ENCODE results near the gene HTR2C. TPM values are rescaled to one million over a fixed set of nuclear protein-coding genes. Genes with fewer than 3 reads are reported as not detected.

Gene HTR2C
- total and polyA plus RNA-seq, 10 donors: not detected

GRCh38 chrX:114774691-114775090 lies 190.8 kb downstream of the HTR2C start:
- Histone ChIP-seq H3K27ac (no peak overlapping the region), H3K4me3 (no peak overlapping the region), H3K27me3 (replicated peaks in 1 of 7) (no peaks in the 10 kb centered on the region), H3K36me3 (no peaks in the 10 kb centered on the region), H3K9me3 (peaks cover 0 to 12% (median 1%) of the 10 kb centered on the region in 8 donors), H3K4me1 (no peaks in the 10 kb centered on the region)
- 50 to 82% (median 65%) methylated on average over 1 of the region's 1 CpG for WGBS, 5 donors
- DNase-seq: no peak
- TF ChIP-seq POLR2AphosphoS5 (IDR thresholded peaks at IDR 0.05) (no peak), POLR2A (IDR thresholded peaks at IDR 0.05) (no peak), CTCF (IDR thresholded peaks at IDR 0.05 in 8 of 11, conservative IDR thresholded peaks at IDR 0.05 in 3 of 11) (no peak)
- intact Hi-C loops (cut with DNase I; ENCODE audit: low total_unique reads): no loop called here

GRCh38 chrX:114782925-114783324 lies 199.0 kb downstream of the HTR2C start:
- no peak overlapping the region for H3K27ac ChIP-seq
- no peaks in the 10 kb centered on the region for H3K4me1 ChIP-seq
- H3K9me3 ChIP-seq: peaks cover 0 to 35% (median 6%) of the 10 kb centered on the region in 8 donors
- no peak for DNase-seq
- H3K4me3 ChIP-seq: no peak overlapping the region
- no peak for TF ChIP-seq POLR2A (IDR thresholded peaks at IDR 0.05)
- TF ChIP-seq CTCF (IDR thresholded peaks at IDR 0.05 in 8 of 11, conservative IDR thresholded peaks at IDR 0.05 in 3 of 11): no peak
- TF ChIP-seq POLR2AphosphoS5 (IDR thresholded peaks at IDR 0.05): no peak
- no peaks in the 10 kb centered on the region for H3K36me3 ChIP-seq
- WGBS, 5 donors: 30 to 53% (median 46%) methylated on average over 1 of the region's 1 CpG
- H3K27me3 ChIP-seq (replicated peaks in 1 of 7): no peaks in the 10 kb centered on the region
- intact Hi-C loops (cut with DNase I; ENCODE audit: low total_unique reads): no loop called here

GRCh38 chrX:114787061-114787460 lies 203.2 kb downstream of the HTR2C start:
- intact Hi-C loops (cut with DNase I; ENCODE audit: low total_unique reads): no loop called here
- TF ChIP-seq POLR2A (IDR thresholded peaks at IDR 0.05) (no peak), POLR2AphosphoS5 (IDR thresholded peaks at IDR 0.05) (no peak), CTCF (IDR thresholded peaks at IDR 0.05 in 8 of 11, conservative IDR thresholded peaks at IDR 0.05 in 3 of 11) (no peak)
- H3K36me3 ChIP-seq: no peaks in the 10 kb centered on the region
- no peak overlapping the region for H3K27ac ChIP-seq
- peaks cover 0 to 23% (median 6%) of the 10 kb centered on the region in 8 donors for H3K9me3 ChIP-seq
- no peaks in the 10 kb centered on the region for H3K27me3 ChIP-seq (replicated peaks in 1 of 7)
- H3K4me3 ChIP-seq: no peak overlapping the region
- no peak for DNase-seq
- WGBS, 5 donors: 81 to 92% (median 84%) methylated on average over 3 of the region's 3 CpGs
- H3K4me1 ChIP-seq: no peaks in the 10 kb centered on the region

GRCh38 chrX:114797494-114797893 lies 213.6 kb downstream of the HTR2C start:
- Histone ChIP-seq H3K4me1 (no peaks in the 10 kb centered on the region), H3K36me3 (no peaks in the 10 kb centered on the region), H3K4me3 (no peak overlapping the region), H3K27me3 (replicated peaks in 1 of 7) (no peaks in the 10 kb centered on the region), H3K27ac (no peak overlapping the region), H3K9me3 (peaks cover 0 to 2% (median 0%) of the 10 kb centered on the region in 8 donors)
- no peak for DNase-seq
- intact Hi-C loops (cut with DNase I; ENCODE audit: low total_unique reads): no loop called here
- 51 to 94% (median 73%) methylated on average over 1 of the region's 1 CpG for WGBS, 5 donors
- no peak for TF ChIP-seq CTCF (IDR thresholded peaks at IDR 0.05 in 8 of 11, conservative IDR thresholded peaks at IDR 0.05 in 3 of 11)
- TF ChIP-seq POLR2A (IDR thresholded peaks at IDR 0.05): no peak
- no peak for TF ChIP-seq POLR2AphosphoS5 (IDR thresholded peaks at IDR 0.05)

Measured in spleen (tissue), 11 donors.